Stimulated activated CD8-positive, alpha-beta memory T cell treated with anti-CD3 and anti-CD28 coated beads, Interleukin-12 subunit alpha, Interleukin-12 subunit beta, amount 100 ng/mL, for 1 hour (primary cell): ENCODE data around the gene WDR17.
A peak's percentile ranks its signal among the peaks of the same experiment; 100 is the strongest.

Source experiments
- DNase-seq: peaks from one replicate; pipeline ENCODE4 v3.0.0-alpha.2; 2020; ENCODE audit warnings: low read depth

WDR17 gene

DNA sequence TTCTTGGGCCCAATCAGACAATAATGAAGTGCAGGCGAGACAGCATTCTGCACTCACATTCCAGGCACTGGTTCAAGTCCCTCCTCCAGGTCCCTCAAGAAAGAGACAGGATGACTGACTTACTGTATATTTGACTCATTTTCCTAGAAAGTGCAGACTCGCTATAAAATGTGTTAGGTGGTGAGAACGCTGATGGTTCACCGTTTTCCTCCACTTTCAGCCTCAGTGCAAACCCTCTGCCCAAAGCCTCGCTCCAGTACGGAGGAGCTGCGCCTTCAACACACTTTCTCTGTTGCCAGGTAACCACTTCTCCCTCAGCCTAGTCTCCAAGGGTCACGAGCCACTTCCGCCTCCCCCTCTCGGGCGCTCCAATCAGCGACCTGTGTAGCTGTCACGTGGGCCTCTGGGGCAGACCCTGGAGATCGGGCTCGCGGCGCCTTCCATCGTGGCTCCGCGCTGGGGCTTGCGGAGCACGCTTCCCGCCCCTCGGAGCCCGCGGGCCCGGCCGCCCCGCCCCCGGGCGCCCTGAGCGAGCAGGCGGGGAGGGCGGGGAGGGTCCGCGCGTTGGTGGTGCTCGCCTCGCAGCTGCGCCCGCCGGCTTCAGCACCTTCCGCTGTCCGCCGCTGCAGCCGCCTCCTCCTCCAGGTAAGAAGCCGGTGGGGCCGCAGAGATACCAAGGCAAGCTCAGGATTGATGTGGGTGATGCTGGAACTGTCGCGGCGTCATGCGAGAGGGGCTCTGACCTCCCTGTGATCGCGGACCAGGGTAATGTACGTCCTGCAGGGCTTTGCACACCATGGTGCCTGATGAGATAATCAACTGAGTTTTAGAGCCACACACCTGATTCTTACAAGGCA, at the start of gene WDR17:
WDR17 (plus strand) TSS at position 407 of the 857 bp plus-strand sequence. CDS start 45,740 bp downstream, outside the sequence.
- DNase-seq = peak; percentile 40

DNA sequence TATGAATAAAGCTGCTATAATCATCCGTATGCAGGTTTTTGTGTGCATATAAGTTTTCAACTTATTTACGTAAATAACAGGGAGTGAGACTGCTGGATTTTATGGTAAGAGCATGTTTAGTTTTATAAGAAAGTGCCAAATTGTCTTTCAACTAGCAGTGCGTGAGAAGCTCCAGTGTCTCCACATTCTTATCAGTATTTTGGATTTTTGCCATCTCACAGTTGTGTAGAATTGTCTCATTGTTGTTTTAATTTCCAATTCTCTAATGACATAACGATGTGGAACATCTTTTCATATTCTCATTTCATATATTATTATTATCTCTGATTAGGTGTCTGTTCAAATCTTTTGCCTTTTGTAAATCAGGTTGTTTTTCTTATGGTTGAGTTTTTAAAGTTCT, 49.0 kb upstream of the WDR17 start:
- DNase-seq = no peak

DNA sequence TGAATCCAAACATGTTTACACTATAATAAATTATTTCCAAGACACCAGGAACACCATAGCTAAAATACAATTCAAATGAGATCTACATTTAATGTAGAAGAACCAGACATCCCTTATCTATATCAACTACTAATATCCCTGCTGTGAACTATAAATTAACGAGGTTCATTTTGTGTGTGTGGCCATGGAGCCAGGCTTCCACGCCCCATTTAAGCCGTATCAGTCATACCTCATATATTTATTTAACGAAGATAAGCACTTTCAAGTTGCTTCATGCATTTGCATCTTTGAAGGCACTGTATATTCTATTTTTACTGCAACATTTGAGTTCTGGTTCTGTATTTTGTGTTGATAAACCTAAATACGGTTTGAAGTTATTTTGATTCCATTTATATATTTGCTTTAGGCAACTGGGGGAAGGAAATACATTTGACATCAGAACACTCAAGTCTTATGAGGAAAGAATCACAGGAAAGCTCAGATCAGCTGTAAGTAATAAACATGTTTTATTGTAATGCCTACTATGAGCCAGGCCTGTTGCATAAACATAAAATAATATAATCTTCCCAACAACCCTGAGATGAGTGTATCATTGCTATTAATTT, 45.1 kb upstream of the WDR17 start:
- DNase-seq = no peak

- DNase-seq = no peak
These were observed 35.2 kb upstream of the WDR17 start for GRCh38 chr4:176030391-176030790.

DNA sequence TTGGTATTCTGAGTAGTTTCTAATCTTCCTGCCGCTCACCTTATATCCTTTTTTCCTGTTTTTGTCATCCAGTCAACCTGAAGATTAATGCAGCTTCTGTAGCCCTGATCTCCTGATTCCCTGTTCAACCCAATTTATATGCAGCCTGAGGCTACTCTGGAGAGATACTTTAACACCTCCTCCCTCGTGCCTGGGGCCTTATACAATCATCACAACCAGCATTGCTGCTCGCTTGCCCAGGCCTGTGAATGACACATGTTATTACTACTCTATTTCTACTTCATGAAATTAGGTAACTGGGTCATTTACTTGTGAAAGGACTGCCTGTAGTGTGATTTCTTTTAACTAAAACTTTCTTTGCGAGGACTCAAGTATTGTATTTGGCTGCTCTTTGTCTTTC, 33.7 kb upstream of the WDR17 start:
- DNase-seq = no peak

- no peak for DNase-seq
These were observed 33.2 kb upstream of the WDR17 start for GRCh38 chr4:176032454-176032853.

- DNase-seq = no peak
These were observed 31.1 kb upstream of the WDR17 start for GRCh38 chr4:176034499-176034898.

DNA sequence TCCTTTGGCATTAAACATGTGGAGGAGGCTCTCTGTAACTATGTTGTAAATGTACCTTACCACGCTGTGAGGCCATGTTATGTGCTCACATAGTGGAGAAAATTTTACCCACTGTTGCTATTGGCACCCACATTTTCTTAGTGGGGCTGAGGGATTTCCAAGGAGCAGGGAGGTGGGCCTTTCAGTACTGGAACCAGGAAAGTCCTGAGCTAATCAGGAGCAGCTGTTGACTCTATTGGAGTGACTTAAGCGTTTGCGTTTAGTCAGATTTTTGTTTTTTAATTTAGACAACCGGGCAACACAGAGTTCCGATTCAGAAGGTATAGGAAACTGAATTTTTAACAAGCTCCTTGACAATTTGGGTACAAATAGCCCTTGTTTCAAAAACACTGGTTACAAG, 30.7 kb upstream of the WDR17 start:
- DNase-seq = no peak

DNA sequence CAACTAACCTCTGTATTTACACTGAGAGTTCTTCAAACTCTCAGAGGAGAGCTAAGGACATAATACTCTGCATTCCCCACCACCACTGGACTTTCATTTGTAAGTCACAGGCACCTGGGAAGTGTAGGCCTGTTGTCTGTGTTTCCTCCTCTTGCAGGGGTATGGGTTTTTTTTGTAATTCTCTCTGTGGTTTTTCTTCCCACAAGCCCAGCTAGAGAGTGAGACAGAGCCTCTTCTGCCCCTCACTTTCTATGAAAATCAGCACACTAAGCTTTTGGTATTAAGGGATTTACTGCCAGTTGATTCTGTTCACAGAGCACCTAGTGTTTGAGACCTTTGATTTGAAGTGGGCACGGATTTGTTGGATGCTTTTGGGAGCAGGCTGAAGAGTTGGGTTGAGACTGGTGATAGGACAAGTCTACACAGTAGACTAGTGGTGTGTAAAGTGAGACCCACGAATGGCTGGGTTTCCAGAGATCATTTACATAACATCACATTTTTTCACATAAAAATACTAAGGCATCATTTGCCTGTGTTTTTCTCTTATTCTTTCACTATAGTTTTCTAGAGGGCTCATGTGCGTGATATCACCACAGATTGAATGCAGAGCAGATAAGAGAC, 28.9 kb upstream of the WDR17 start:
- no peak for DNase-seq

GRCh38 chr4:176038789-176039188, 26.9 kb upstream of the WDR17 start:
- DNase-seq = no peak

DNA sequence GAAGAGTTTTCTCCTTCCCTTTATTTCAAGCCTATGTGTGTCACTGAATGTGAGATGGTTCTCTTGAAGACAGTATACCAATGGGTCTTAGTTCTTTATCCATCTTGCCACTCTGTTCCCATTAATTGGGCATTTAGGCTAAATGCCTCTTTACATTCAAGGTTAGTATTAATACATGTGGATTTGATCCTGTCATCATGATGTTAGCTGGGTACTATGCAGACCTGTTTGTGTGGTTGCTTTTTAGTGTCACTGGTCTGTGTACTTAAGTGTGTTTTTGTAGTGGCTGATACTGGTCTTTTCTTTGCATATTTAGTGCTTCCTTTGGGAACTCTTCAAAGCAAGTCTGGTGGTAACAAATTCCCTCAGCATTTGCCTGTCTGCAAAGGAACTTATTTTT, 23.4 kb upstream of the WDR17 start:
- DNase-seq = no peak

- no peak for DNase-seq
These were observed 21.6 kb upstream of the WDR17 start for GRCh38 chr4:176043838-176044588.

GRCh38 chr4:176044589-176044951, 21.1 kb upstream of the WDR17 start:
- no peak for DNase-seq

DNA sequence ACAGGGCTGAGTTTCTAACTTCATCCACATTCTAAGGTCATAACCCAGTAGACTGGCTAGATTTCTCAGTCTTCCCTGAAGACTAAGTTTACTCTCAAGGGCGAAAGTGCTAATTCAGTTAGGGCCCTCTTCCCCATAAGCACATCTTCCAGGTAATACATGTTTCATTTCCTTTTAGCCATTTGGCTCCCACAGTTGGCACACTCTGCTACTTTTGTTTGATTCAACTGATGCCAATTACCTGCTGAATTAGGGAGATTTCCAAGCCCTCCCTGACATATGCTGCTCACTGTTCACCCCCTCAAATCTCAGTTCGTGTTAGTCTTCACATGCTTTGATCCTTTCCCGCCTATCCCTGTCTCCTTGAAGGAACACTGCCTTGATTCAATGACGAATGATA, 17.0 kb upstream of the WDR17 start:
- DNase-seq = no peak

DNA sequence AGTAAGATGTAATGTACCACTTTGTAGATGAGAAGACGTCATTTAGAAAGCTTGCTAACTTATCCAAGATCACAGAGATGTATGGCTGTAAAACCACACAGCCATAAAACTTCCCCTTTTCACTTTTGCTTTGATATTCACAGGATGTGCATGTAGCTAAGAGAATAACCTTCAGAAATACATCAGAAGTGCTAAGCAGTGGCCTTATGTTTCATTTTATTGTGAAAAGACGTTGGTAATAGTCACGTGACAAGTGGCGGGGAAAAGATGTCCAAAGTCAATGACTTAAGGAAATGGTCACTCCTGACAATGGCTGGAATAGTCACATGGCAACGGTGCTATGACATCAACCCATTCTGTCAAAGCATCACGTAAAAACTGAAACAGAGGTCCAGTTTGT, 12.9 kb upstream of the WDR17 start:
- DNase-seq = no peak

GRCh38 chr4:176053785-176054184, 11.9 kb upstream of the WDR17 start:
- no peak for DNase-seq

DNA sequence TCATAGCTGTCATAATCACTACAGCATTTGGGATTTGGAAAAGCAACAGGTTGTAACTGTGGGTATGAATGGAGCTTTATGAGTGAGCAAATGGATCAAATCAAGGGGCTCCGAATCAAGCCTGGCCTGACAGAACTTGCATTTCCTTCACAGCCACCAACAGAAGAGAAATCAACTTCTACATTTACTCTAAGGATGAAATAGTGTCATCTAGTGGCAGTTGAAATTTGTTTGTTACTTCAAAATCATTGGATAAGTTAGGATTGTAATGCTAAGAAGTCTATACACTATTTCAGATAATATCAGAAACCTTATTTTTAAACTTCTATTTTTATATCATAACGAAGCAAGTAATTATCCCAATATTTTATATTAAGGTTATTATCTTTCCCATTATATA, 10.7 kb upstream of the WDR17 start:
- no peak for DNase-seq

GRCh38 chr4:176063718-176064117, 1.9 kb upstream of the WDR17 start:
- DNase-seq = no peak

DNA sequence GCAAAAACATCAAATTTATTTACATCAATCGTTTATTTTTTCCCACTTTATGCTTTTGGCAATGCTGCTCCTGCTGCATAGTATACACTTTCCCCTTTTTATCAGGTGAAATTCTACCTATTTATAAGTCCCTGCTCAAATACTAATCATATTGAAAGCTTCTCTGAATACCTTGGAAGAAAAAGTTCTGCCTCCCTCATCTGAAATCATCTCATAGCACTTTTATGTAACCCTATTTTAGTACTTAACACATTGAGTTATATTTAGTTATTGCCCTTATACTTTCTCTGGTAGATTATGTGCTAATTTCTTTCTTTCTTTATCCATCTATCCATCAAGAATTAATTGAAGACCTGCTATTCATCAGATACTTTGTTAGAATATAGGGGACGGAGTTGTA, 1.1 kb upstream of the WDR17 start:
- DNase-seq = no peak

- no peak for DNase-seq
These were observed 1.1 kb downstream of the WDR17 start for GRCh38 chr4:176066757-176067156.

DNA sequence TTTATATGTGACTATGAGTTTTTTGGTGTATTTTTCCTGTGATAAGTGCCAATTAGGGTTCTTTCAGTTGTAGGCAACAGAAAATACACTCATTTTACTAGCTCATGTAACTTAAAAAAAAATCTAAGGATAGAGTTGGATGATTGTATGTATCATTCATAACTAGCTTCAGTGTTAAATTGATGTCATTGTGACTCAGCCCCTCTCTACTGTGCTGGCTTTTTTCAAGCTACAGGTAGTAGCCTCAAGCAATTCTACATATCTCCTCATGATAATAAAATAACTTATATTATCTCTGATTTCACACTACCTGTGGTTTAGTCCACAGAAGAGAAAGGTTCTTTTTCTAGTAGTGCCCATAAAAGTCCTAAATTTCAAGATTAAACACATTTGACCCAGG, 11.9 kb downstream of the WDR17 start:
- no peak for DNase-seq

DNA sequence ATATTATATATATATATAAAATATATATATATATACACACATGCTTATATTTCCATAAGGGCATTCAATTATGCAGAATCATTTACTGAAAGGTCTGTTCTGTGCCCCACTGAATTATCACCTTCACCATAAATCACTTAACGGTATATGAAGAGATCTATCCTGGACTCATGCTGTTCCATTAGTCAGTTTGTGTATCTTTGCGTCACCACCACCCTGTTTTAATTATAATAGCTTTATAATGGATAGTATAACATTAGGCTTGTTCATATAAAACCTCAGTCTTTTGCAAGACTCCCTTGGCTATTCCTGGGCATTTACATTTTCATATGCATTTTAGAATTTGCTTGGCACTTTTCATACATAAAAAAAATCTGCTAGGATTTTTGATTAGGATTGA, 19.1 kb downstream of the WDR17 start:
- DNase-seq = no peak

DNA sequence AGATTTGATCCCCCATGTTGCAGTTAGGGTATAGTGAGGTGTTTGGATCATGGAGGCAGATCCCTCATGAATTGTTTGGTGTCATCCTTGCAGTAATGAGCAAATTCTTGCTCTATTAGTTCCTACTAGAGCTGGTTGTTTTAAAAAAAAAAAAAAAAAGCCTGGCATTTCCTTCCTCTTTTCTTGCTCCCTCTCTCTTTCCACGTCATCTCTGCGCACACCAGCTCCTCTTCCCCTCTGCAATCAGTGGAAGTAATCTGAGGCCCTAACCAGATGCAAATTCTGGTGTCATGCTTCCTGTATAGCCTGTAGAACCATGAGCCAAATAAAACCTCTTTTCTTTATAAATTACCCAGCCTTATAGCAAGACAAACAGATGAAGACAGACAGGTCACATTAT, 24.5 kb downstream of the WDR17 start:
- no peak for DNase-seq
